NCI-H510A treated with DMSO at 0.1 percent for 48 hours (cell line): Measurements from ENCODE around the gene ANKLE2.
"Not testable (repeated sequence)": the region's sequence is repeated elsewhere in the genome, so short reads cannot be mapped to it uniquely, and the experiment has no call there.

Source experiments
- DNase-seq: peaks from one replicate; lab custom pipeline; 2025; lab: John Stamatoyannopoulos, UW

ANKLE2 gene

GRCh38 chr12:132719141-132719953 is 42.3 kb downstream of the ANKLE2 start:
- DNase-seq = no peak

DNA sequence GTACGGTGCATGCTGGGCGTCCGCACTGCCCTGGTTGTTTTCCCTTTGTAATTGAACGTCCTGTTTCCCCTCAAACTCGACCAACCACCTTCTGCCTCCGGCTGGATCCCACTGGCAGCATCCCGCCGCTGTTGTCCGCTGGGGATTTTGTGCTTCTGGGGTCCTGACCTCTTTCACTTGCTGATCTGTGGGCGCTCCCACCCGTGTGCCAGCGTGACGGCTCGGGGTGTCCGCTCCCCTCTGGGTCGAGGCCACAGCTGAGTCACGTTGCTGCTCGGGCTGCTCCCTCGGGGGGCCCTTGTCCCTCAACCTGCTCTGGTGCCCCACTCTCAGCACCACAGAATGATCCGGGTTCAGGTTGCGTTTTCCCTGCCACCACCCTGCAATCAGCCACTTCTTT is 43.0 kb downstream of the ANKLE2 start:
- DNase-seq = no peak

DNA sequence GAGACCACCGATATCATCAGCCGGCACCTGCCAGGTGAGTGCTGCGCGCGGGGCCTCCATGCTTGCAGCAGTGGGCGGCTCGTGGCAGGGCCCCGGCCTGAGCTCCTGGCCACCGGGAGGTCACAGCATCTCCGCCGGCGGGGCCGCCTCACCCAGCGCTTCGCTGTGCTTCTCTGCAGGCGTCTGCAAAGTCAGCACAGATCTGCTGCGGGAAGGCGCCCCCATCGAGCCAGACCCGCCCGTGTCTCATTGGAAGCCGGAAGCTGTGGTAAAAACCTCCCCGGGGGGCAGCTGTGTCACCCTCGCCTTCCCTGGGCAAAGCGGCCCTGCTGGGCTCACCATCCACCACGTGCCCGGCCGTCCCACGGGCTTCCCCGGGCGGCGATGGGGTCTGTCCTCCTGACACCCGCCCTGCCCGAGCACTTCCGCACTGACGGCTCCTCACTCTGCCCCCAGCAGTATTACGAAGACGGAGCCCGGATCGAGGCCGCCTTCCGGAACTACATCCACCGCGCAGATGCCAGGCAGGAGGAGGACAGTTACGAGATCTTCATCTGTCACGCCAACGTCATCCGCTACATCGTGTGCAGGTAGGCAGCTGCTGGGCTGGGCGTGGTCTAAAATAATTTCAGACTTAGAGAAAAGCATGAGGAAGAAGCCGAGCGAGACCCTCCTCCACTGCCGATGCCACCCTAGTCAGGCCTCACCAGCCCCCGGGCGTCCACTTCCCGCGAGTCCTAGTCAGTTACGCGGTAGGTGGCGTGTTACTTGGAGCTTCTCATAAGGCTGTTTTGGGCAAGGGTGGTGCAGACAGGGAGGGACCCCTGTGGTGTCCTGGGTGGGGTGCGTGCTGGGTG is 43.9 kb downstream of the ANKLE2 start:
- no peak for DNase-seq

DNA sequence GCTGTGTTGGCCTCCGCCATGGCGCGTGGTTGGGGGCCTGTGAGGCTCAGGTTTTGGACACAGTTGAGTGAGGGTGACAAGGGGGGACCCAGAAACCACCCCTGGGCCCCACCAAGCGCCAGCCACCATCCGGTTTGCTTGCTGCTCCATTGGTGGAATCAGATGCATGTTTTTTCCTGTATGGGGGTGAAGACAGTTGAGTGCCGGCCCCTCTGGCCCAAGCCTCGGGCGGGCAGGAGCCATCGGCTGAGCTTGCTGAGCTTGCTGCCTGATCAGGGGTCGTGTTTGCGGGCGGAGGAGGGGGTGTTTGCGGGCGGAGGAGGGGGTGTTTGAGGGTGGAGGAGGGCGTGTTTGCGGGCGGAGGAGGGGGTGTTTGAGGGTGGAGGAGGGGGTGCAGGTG is 44.6 kb downstream of the ANKLE2 start:
- no peak for DNase-seq

GRCh38 chr12:132716356-132716755 is 45.3 kb downstream of the ANKLE2 start:
- no peak for DNase-seq

GRCh38 chr12:132715874-132716273 is 45.8 kb downstream of the ANKLE2 start:
- no peak for DNase-seq

DNA sequence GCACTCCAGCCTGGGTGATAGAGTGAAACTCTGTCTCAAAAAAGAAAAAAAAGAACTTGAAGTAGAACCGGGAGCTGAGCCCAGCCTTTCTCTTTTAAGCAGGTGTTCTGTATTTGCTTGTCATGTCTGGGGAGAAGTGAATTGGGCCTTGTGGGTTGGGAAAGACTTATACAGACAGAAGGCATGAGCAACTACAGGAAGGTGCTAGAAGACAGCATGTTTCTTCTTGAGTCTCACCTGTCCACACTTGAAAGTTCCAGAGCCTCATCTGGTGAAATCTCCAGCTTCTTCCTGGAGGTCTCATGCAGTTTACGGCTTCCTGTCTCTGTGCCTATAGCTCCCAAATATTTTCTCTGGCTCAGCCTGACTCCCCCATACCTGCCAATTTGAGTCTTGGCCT is 48.5 kb downstream of the ANKLE2 start:
- no peak for DNase-seq

GRCh38 chr12:132711080-132711843 is 50.4 kb downstream of the ANKLE2 start:
- DNase-seq = no peak

GRCh38 chr12:132710405-132711079 is 51.1 kb downstream of the ANKLE2 start, which contains the start of gene PGAM5:
Gene PGAM5 (plus strand): TSS chr12:132710842. CDS start chr12:132710877, 35 bp downstream.
- DNase-seq = peak; percentile 80

DNA sequence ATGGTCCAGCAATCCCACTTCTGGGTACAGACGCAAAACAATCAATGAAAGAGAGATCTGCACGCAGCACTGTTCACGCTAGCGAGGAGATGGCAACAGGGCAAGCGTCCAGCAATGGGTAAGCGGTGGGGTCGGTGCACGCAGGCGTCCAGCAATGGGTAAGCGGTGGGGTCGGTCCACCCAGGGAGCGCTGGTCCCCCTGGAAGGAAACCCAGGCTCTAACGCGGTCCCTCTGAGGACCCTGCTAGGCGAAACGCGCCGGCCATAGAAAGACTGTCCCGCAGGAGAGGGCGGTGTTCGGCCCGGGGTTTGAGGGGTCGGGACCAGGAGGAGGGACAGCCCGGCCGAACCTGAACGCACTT is 51.6 kb downstream of the ANKLE2 start:
- no peak for DNase-seq

DNA sequence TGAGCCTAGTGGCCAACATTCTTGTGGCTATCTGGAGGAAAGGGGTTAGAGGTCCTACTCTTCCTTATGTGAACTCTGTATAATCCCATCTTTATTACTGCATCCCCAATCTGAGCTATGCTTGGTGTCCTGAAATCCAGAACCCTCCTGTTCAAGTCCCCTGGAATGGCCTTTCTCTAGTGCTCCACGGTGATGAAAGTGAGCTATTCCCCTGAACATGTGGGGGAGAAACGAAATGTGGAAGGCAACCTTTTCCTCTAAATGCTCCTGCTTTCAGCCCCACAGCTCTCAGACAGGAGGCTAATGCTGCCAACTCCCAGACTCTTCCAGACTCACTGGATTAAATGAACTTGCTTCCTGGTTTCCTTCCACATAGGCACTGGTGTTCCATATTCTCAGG is 53.5 kb downstream of the ANKLE2 start:
- DNase-seq = no peak

- DNase-seq = no peak
Observed at GRCh38 chr12:132707241-132707640, 54.4 kb downstream of the ANKLE2 start.

DNA sequence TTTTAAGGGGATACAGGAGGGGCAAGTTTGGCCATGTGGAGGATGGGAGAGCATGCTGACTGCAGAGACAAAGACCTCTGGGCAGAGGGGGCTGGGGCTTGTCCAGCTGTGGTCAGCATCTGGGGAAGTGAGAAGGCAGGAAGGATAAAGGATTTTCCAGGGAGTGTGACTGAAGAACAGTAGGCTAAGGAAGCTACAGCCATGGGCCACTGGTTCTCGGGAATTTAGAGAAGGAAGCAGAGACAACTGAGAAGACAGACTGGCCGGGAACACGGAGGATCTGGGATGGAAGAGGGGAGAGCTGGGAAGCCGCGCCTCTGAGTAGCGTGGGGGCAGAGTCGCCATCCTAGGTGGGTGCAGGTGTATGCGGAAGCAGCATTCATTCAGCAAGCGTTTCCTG is 58.0 kb downstream of the ANKLE2 start:
- DNase-seq = no peak

- no peak for DNase-seq
Observed at GRCh38 chr12:132702640-132703039, 59.0 kb downstream of the ANKLE2 start.

GRCh38 chr12:132700212-132700822 is 61.3 kb downstream of the ANKLE2 start:
- no peak for DNase-seq

GRCh38 chr12:132698341-132698740 is 63.3 kb downstream of the ANKLE2 start:
- no peak for DNase-seq

GRCh38 chr12:132695431-132695830 is 66.2 kb downstream of the ANKLE2 start:
- no peak for DNase-seq

- DNase-seq = not testable (repeated sequence)
Observed at GRCh38 chr12:132694888-132695287, 66.7 kb downstream of the ANKLE2 start.

- DNase-seq = not testable (repeated sequence)
Observed at GRCh38 chr12:132692030-132692429, 69.6 kb downstream of the ANKLE2 start.

DNA sequence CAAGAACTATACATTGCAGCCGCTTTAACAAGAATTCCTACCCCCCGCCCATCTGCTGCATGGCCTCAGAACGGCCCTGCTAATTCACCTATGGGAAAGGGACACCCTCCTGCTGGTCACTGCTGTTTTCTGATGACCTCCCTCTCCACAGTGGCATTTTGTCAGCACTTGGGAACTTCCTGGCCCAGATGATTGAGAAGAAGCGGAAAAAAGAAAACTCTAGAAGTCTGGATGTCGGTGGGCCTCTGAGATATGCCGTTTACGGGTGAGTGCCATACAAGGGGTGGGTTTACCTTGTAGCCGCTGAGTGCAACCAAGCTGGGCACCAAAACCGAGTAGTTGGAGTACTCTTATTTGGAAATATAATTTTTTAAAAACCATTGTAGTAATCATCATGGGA is 71.5 kb downstream of the ANKLE2 start:
- DNase-seq = no peak

DNA sequence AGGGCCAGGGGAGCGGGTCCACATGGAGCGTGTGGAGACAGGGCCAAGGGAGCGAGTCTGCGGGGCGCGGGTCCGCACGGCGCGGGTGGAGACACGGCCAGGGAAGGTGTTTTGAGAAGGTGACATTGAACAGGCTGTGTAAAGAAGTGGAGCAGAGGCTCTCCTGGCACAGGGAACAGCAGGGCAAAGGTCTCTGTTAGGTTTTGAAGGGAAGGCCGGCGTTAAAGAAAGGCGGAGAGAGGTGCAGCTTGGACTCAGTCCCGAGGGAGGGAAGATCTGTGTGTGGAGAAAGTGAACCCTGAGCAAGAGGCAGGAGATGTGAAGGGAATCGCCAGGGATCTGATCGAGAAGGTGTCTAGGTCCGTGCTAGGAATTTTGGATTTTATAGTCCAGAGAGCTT is 72.4 kb downstream of the ANKLE2 start:
- DNase-seq = no peak
